GM21390 (cell line): ENCODE results near the gene CDON.

Experiments
- ATAC-seq: cut with Tn5 transposase; IDR thresholded peaks from one replicate; pipeline ENCODE4 v1.9.1; 2021; ENCODE audit not compliant: unreplicated experiment

CDON gene

GRCh38 chr11:125957618-125958332 is 104.9 kb downstream of the CDON start:
- ATAC-seq: no peak

- no peak for ATAC-seq
Observed at GRCh38 chr11:125956391-125957134, 106.1 kb downstream of the CDON start.

- ATAC-seq: no peak
Observed at GRCh38 chr11:125955856-125956255, 106.8 kb downstream of the CDON start.

DNA sequence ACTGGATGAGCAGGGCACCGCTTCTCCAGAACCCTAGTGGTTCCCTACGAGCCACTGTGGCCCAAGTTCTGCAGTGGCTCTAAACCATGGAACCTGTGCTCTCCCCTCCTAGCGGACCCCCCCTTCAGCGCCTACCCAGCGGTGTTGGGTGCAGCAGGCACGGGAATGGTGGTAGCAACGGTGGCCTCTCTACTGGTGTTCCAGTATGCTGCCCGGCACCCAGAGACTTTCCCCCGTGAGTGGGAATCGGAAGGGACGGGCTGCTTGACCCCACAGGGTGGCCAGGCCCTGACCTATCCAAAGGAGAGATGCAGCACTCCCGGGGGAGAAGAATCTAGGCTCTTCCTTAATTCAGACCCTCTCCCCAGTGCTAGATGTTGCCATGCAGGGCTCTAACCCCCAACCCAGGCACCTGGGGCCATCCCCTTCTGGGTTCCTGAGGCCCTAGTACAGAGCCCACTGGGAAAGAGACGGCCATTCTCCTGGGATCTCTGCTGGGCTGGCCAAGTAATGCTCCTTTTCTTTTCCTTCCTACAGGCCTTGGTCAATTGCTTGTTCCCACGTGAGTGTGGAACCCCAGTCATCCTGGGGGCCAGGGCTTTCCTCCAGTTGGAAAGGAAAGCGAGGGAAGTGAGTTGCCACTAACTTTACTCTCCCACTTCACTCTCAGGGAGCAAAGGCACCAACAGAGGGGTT is 107.6 kb downstream of the CDON start:
- no peak for ATAC-seq

GRCh38 chr11:125954123-125954944 is 108.3 kb downstream of the CDON start:
- no peak for ATAC-seq

DNA sequence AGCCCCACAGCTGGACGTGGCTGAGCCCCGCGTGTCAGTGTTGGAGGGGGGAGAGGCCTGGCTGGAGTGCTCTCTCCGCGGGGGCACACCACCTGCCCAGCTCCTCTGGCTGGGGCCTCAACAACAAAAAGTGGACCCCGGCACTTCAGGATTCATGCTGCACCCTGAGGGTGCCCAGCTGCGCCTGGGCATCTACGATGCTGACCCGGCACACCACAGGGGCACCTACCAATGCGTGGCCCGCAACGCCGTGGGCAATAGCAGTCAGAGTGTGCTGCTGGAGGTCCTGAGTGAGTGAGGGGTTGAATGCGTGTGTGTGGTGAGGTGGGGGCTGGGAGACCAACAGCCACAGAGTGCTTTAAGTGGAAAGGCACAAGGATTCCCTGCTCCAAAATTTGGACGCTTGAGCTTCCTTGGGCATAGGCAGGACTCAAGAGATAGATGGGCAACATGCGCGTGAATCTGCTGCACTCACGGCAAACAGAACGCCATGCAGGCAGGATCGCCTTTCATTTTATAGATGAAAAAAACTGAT is 109.2 kb downstream of the CDON start:
- no peak for ATAC-seq

DNA sequence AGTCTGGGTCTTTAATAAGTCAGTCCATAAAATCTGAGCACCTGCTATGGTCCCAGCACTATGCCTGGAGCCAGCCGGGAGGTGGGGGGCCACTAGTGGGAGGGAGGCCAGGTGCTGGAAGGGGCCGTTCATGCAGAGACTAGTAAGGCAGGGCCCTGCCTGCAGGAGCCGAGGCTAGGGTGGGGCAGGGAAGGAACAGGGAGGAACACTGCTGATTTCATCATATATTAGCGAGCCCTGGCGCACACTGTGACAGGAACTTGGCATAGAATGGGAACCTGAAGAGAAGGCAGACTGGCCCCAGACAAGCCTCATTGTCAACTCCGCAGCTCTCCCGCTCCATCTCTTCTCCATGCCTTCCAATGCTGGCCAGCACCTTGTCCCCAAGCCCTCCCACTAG is 109.7 kb downstream of the CDON start:
- ATAC-seq: no peak

GRCh38 chr11:125952559-125952958 is 110.1 kb downstream of the CDON start:
- ATAC-seq: no peak

- ATAC-seq: no peak
Observed at GRCh38 chr11:125951731-125952130, 110.9 kb downstream of the CDON start.

- ATAC-seq: no peak
Observed at GRCh38 chr11:125950696-125951651, 111.7 kb downstream of the CDON start.

GRCh38 chr11:125950178-125950490 is 112.5 kb downstream of the CDON start:
- ATAC-seq: no peak

GRCh38 chr11:125949271-125950177 is 113.1 kb downstream of the CDON start:
- ATAC-seq: no peak

DNA sequence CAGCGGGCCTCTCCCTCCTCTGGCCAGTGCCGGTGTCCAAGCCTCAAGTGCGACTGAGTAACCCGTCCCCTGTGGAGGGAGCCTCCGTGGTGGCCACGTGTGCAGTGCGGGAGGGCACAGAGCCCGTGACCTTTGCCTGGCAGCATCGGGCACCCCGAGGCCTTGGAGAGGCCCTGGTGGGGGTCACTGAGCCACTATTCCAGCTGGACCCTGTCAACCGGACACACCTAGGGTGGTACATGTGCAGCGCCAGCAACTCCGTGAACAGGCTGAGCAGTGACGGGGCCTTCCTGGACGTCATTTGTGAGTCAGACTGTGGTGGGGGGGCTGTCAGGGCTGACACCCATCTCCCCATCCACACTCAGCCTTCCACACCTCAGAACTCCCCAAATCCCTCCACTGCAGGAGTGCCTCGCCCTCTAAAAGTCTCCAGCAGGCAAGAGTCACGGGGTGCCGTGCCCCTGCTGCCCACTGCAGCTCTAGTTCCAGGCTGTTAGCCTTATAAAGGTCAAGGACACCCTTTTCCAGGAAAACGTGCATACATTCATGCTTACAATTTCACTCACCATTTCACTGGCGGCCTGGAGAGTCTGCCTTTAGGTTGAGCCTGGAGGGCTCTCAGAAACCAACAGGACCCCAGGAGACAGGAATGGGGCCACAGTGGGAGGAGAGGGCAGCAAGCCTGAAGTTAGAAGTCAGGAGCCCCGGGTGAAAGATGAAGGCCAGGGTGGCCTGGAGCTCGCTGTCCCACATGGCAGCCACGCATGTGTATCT is 114.2 kb downstream of the CDON start:
- no peak for ATAC-seq

GRCh38 chr11:125947419-125948277 is 115.0 kb downstream of the CDON start:
- ATAC-seq: no peak

DNA sequence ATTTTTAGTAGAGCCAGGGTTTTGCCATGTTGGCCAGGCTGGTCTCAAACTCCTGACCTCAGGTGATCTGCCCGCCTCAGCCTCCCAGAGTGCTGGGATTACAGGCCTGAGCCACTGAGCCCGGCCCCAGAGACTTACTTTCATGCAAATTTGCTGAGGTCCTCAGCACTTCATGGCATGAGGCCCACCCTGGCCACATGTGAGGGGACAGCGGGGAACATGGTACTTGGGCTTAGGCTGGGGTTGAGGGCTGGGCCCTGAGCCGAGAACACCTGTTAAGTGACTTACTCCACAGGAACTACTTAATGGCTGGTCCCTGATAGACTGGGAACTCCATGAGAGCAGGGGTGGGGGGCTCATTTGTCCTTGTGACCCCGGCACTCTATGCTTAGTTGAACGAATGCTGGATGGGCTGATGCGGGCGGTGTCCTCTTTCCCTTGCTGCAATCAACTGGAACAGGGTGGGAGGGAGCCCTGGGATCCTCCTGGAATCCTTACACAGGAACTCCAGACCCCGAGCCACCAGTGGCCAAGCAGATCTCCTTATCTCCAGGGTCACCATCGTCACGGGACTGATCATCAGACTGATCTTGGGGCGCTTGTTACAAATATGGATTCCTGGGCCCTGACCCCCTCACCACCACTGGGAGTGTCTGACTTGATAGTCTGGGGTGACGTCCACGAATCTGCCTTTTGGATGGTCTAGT is 115.8 kb downstream of the CDON start:
- ATAC-seq: no peak

GRCh38 chr11:125945797-125946520 is 116.7 kb downstream of the CDON start, which contains the start of gene VSIG10L2:
TSS of gene VSIG10L2 (plus strand) at chr11:125946044. CDS start at chr11:125946056, 12 bp downstream.
- no peak for ATAC-seq
